ENCODE measurements around the gene ADGB. TPM values are rescaled to one million over a fixed set of nuclear protein-coding genes. Genes with fewer than 3 reads are reported as not detected.

The ADGB gene
- total and polyA plus RNA-seq, 7 experiments from 2014 or later: not detected

DNA sequence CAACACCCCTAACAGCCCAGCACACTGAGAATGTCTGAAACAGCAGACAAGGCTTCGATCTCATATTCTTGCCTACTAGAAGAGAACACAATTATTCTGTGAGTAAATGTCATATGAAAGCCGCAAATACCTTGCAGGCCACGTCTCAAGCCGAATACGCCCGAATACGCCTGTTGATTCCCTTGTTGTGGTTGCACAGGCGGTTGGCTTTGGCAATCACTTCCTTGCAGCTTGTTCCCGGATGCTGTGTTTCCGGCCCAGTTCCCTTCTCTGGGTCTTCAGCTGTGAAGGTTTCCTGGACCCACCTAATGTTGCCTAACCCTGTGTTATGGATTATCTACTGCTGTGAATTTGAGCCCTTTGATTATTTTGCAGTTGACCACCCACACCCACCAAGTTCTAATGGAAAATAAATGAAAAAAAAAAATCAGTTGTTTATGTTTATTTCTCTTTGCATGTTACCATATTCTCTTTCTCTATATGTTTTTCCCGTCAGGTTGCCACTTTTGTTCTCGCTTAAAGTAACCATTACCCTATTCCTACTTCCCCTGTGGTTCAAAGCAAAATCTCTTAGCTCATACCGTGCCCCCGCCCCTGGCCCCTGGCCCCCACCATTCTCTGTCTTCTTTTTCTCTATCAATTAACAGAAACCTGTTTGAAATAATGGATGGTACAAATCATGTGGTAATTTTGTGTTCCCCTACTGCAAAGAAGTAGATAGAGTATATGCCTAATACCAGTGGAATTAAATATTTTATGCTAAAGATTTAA, 172.4 kb downstream of the ADGB start:
- no peaks in the 10 kb centered on the region for H3K9me3 Mint-ChIP-seq
- Histone ChIP-seq H3K27ac (ENCODE audit: low read depth, low read length) (no peak overlapping the region), H3K36me3 (ENCODE audit: control insufficient read depth in 2 of 3, insufficient read depth in 3 of 3, low read length in 3 of 3) (no peaks in the 10 kb centered on the region), H3K4me3 (ENCODE audit: low read length) (peak overlapping the region; percentile 60), H3K9me3 (ENCODE audit: control insufficient read depth in 2 of 3, low read length in 3 of 3) (no peaks in the 10 kb centered on the region), H3K27me3 (ENCODE audit: control insufficient read depth in 2 of 2, insufficient read depth in 2 of 2, low read length in 2 of 2) (no peaks in the 10 kb centered on the region), H3K4me1 (ENCODE audit: control insufficient read depth in 2 of 2, insufficient read depth in 2 of 2, low read length in 2 of 2) (peaks cover 6 to 19% of the 10 kb centered on the region in 2 donors)
- H3K4me3 Mint-ChIP-seq: peak overlapping the region; percentile 70 to 86 (median 80)
- peaks cover 0 to 14% (median 0%) of the 10 kb centered on the region in 5 donors for H3K27me3 Mint-ChIP-seq
- H3K36me3 Mint-ChIP-seq: no peaks in the 10 kb centered on the region
- peak overlapping the region; percentile 4 to 84 (median 56) for H3K27ac Mint-ChIP-seq
- ChIA-PET CTCF (no interaction called here), POLR2A (no interaction called here)
- peak; percentile 87 for ATAC-seq
- intact Hi-C loops (cut with micrococcal nuclease): no loop called here
- peak in 8 of 9 donors; percentile 27 to 78 (median 64) for DNase-seq
- H3K4me1 Mint-ChIP-seq: peaks cover 19 to 37% (median 30%) of the 10 kb centered on the region in 7 donors

DNA sequence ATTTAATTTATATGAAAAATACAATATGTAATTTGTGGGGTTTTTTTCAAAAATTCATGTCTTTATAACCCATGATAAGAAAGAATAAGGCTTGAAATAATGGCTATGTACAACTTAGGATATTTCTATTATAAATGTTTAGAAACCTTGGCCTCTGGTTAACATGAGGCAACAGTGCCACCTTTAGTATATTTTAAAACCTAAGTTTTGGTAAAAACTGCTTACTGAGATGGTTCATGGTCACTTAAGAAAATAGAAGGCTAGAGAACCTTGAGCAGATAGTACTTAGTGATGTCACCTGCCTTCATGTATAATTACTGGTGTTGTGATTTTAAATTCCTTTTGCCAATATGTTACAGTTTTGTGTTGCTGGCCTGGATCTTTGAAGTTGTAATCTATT, 176.4 kb downstream of the ADGB start:
- ChIA-PET POLR2A (no interaction called here), CTCF (no interaction called here)
- Mint-ChIP-seq H3K36me3 (peaks cover 0 to 5% (median 0%) of the 10 kb centered on the region in 5 donors), H3K9me3 (peaks cover 0 to 6% (median 0%) of the 10 kb centered on the region in 11 donors), H3K27ac (no peak overlapping the region), H3K4me3 (no peak overlapping the region), H3K4me1 (peaks cover 13 to 23% (median 22%) of the 10 kb centered on the region in 7 donors), H3K27me3 (peaks cover 0 to 13% (median 0%) of the 10 kb centered on the region in 5 donors)
- Histone ChIP-seq H3K4me3 (ENCODE audit: low read length) (no peak overlapping the region), H3K9me3 (ENCODE audit: control insufficient read depth in 2 of 3, low read length in 3 of 3) (no peaks in the 10 kb centered on the region), H3K36me3 (ENCODE audit: control insufficient read depth in 2 of 3, insufficient read depth in 3 of 3, low read length in 3 of 3) (no peaks in the 10 kb centered on the region), H3K4me1 (ENCODE audit: control insufficient read depth in 2 of 2, insufficient read depth in 2 of 2, low read length in 2 of 2) (peaks cover 3 to 10% of the 10 kb centered on the region in 2 donors), H3K27ac (ENCODE audit: low read depth, low read length) (no peak overlapping the region), H3K27me3 (ENCODE audit: control insufficient read depth in 2 of 2, insufficient read depth in 2 of 2, low read length in 2 of 2) (no peaks in the 10 kb centered on the region)
- ATAC-seq (no peak), DNase-seq (peak in 5 of 9 donors; percentile 1 to 25 (median 13))
- intact Hi-C loops (cut with micrococcal nuclease): loop anchor here (1.0 kb wide), 1 partner anchor 846 kb away; no protein-coding TSS in a partner anchor

DNA sequence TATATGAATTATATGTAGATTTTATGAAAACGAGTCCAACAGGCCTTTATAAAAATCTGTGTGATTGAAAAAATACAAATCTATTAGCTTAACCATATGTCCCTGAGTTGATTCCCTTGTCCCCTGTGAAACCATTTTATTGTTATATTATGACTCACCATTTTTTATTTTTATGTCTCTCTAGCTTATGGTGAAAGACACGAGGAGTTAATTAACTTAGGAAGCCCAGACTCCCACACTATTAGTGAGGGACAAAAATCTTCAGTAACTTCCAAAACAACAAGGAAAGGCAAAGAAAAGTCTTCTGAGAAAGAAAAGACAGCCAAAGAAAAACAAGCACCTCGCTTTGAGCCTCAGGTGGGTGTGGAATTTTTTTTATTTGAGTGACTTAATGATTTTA, 183.1 kb downstream of the ADGB start:
- Mint-ChIP-seq H3K27me3 (peaks cover 0 to 13% (median 0%) of the 10 kb centered on the region in 5 donors), H3K4me3 (no peak overlapping the region), H3K9me3 (peaks cover 0 to 6% (median 0%) of the 10 kb centered on the region in 11 donors), H3K4me1 (peaks cover 0 to 5% (median 0%) of the 10 kb centered on the region in 7 donors), H3K27ac (no peak overlapping the region), H3K36me3 (peaks cover 0 to 5% (median 0%) of the 10 kb centered on the region in 5 donors)
- intact Hi-C loops (cut with micrococcal nuclease): loop anchor here in 1 of 2 donors (10.0 kb wide), 1 partner anchor 237 kb away; the partner anchor contains the start of gene RAB32
- Histone ChIP-seq H3K27ac (ENCODE audit: low read depth, low read length) (no peak overlapping the region), H3K27me3 (ENCODE audit: control insufficient read depth in 2 of 2, insufficient read depth in 2 of 2, low read length in 2 of 2) (no peaks in the 10 kb centered on the region), H3K9me3 (ENCODE audit: control insufficient read depth in 2 of 3, low read length in 3 of 3) (no peaks in the 10 kb centered on the region), H3K4me3 (ENCODE audit: low read length) (no peak overlapping the region), H3K4me1 (ENCODE audit: control insufficient read depth in 2 of 2, insufficient read depth in 2 of 2, low read length in 2 of 2) (no peaks in the 10 kb centered on the region), H3K36me3 (ENCODE audit: control insufficient read depth in 2 of 3, insufficient read depth in 3 of 3, low read length in 3 of 3) (no peaks in the 10 kb centered on the region)
- ATAC-seq (no peak), DNase-seq (no peak)
- POLR2A ChIA-PET: no interaction called here
- CTCF ChIA-PET: no interaction called here

DNA sequence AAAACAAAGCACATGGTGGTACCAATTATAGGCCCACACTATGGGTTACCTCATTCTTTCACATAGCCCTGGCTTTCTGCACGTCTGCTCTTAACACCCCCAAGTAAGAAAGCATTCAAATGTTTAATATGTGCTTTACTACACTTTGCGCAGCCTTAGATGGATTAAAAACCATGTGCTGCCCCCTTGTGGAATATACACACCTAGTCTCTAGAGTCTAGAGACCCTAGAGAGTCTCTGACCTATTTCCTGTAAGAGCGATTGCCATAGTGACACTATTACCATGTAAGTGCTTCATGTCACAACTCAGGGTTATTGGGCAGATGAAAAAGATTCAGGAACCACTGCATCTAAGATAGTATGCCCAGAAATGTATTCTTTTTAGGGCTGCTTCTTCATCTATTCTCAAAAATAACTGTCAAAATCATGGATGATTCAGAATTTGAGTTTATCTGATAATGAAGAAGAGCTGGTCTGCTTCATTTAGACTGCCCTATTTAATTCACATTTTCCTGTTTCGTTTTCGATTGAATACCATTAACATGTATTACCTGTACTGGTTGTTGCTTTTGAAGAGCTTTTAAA, 186.3 kb downstream of the ADGB start:
- DNase-seq: peak in 6 of 9 donors; percentile 17 to 56 (median 45)
- Histone ChIP-seq H3K9me3 (ENCODE audit: control insufficient read depth in 2 of 3, low read length in 3 of 3) (no peaks in the 10 kb centered on the region), H3K27me3 (ENCODE audit: control insufficient read depth in 2 of 2, insufficient read depth in 2 of 2, low read length in 2 of 2) (no peaks in the 10 kb centered on the region), H3K27ac (ENCODE audit: low read depth, low read length) (no peak overlapping the region), H3K4me1 (ENCODE audit: control insufficient read depth in 2 of 2, insufficient read depth in 2 of 2, low read length in 2 of 2) (no peaks in the 10 kb centered on the region), H3K4me3 (ENCODE audit: low read length) (no peak overlapping the region), H3K36me3 (ENCODE audit: control insufficient read depth in 2 of 3, insufficient read depth in 3 of 3, low read length in 3 of 3) (no peaks in the 10 kb centered on the region)
- ChIA-PET POLR2A (no interaction called here), CTCF (interaction anchor here (0.6 to 0.8 kb wide), 3 partner anchors 52 to 914 kb away, joined by 3 to 4 read pairs (median 3); no protein-coding TSS in a partner anchor)
- peak; percentile 92 for ATAC-seq
- H3K27me3 Mint-ChIP-seq: peaks cover 0 to 11% (median 0%) of the 10 kb centered on the region in 5 donors
- H3K4me3 Mint-ChIP-seq: no peak overlapping the region
- no peaks in the 10 kb centered on the region for H3K9me3 Mint-ChIP-seq
- no peaks in the 10 kb centered on the region for H3K36me3 Mint-ChIP-seq
- H3K4me1 Mint-ChIP-seq: peaks cover 0 to 13% (median 3%) of the 10 kb centered on the region in 7 donors
- intact Hi-C loops (cut with micrococcal nuclease): loop anchor here in 1 of 2 donors (10.0 kb wide), 1 partner anchor 240 kb away; the partner anchor contains the start of gene RAB32
- no peak overlapping the region for H3K27ac Mint-ChIP-seq

DNA sequence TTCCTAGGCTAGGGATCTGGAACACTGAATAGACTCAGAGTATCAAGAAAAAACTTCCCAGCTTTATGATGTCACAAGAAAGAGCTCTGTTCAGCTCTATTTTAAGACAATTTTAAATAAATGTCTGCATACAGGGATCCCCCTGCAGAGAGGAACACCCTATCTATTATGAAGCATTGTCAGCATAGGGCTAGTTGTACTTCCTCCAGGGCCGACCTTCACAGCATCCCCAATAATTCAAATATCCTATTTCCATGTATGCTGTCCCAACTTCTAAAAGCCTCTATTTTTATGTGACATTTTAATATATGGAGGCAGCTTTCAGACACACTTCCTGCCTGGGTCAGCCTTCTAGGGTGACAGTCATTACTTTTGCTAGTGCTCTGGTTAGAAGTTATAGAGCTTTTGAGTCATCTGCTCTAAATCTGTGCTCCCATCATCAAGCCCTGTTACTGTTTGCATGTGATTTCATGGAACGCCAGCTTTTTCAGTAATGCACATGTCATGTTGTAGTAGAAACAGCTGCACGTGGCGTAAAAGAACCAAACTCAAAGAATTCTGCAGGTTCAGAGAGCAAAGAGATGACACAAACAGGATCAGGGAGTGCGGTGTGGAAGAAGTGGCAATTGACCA, 189.2 kb downstream of the ADGB start:
- intact Hi-C loops (cut with micrococcal nuclease): loop anchor here in 1 of 2 donors (10.0 kb wide), 1 partner anchor 243 kb away; the partner anchor contains the start of gene RAB32
- no peaks in the 10 kb centered on the region for H3K36me3 Mint-ChIP-seq
- CTCF ChIA-PET: interaction anchor here (0.7 kb wide), 1 partner anchor 530 kb away, joined by 3 read pairs; no protein-coding TSS in a partner anchor
- peaks cover 3 to 10% (median 6%) of the 10 kb centered on the region in 5 donors for H3K27me3 Mint-ChIP-seq
- POLR2A ChIA-PET: no interaction called here
- Histone ChIP-seq H3K27ac (ENCODE audit: low read depth, low read length) (no peak overlapping the region), H3K4me1 (ENCODE audit: control insufficient read depth in 2 of 2, insufficient read depth in 2 of 2, low read length in 2 of 2) (no peaks in the 10 kb centered on the region), H3K27me3 (ENCODE audit: control insufficient read depth in 2 of 2, insufficient read depth in 2 of 2, low read length in 2 of 2) (no peaks in the 10 kb centered on the region), H3K9me3 (ENCODE audit: control insufficient read depth in 2 of 3, low read length in 3 of 3) (no peaks in the 10 kb centered on the region), H3K4me3 (ENCODE audit: low read length) (no peak overlapping the region), H3K36me3 (ENCODE audit: control insufficient read depth in 2 of 3, insufficient read depth in 3 of 3, low read length in 3 of 3) (no peaks in the 10 kb centered on the region)
- ATAC-seq (no peak), DNase-seq (no peak)
- peaks cover 0 to 11% (median 6%) of the 10 kb centered on the region in 11 donors for H3K9me3 Mint-ChIP-seq
- H3K4me3 Mint-ChIP-seq: no peak overlapping the region
- H3K27ac Mint-ChIP-seq: no peak overlapping the region
- H3K4me1 Mint-ChIP-seq: peaks cover 0 to 16% (median 3%) of the 10 kb centered on the region in 7 donors

DNA sequence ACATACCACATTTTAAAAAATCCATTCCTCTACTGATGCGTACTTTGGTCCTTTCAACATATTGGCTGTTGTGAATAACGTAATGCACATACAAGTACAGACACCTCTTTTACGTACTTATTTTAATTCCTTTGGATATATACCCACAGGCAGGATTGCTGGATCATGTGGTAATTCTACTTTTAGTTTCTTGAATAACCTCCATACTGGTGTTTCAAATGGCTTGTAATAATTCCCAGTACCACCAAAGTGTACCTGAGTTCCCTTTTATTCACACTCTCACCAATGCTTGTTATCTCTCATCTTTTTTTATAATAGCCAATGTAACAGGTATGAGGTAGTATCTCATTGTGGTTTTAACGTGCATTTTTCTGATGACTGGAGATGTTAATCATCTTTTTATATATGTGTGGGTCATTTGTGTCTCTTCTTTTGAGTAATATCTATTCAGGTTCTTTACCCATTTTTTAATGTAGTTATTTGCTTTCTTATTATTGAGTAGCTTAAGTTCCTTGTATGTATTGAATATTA, 191.9 kb downstream of the ADGB start:
- intact Hi-C loops (cut with micrococcal nuclease): no loop called here
- no peaks in the 10 kb centered on the region for H3K9me3 ChIP-seq (ENCODE audit: control insufficient read depth in 2 of 3, low read length in 3 of 3)
- H3K27me3 ChIP-seq (ENCODE audit: control insufficient read depth in 2 of 2, insufficient read depth in 2 of 2, low read length in 2 of 2): no peaks in the 10 kb centered on the region
- Mint-ChIP-seq H3K4me1 (peaks cover 0 to 12% (median 0%) of the 10 kb centered on the region in 7 donors), H3K36me3 (peaks cover 0 to 4% (median 0%) of the 10 kb centered on the region in 5 donors), H3K27me3 (peaks cover 2 to 19% (median 6%) of the 10 kb centered on the region in 5 donors), H3K9me3 (peaks cover 0 to 19% (median 6%) of the 10 kb centered on the region in 11 donors), H3K4me3 (no peak overlapping the region), H3K27ac (no peak overlapping the region)
- no peak overlapping the region for H3K27ac ChIP-seq (ENCODE audit: low read depth, low read length)
- no peak for DNase-seq
- ChIA-PET CTCF (no interaction called here), POLR2A (no interaction called here)
- H3K36me3 ChIP-seq (ENCODE audit: control insufficient read depth in 2 of 3, insufficient read depth in 3 of 3, low read length in 3 of 3): no peaks in the 10 kb centered on the region
- no peak overlapping the region for H3K4me3 ChIP-seq (ENCODE audit: low read length)
- no peaks in the 10 kb centered on the region for H3K4me1 ChIP-seq (ENCODE audit: control insufficient read depth in 2 of 2, insufficient read depth in 2 of 2, low read length in 2 of 2)
- ATAC-seq: no peak

All from naive thymus-derived CD4-positive, alpha-beta T cell (primary cell).